Peyer's patch (tissue), 4 donors: Measurements from ENCODE around the gene CLSTN1. TPM values are rescaled to one million over a fixed set of nuclear protein-coding genes. Genes with fewer than 3 reads are reported as not detected.
A peak's percentile ranks its signal among the peaks of the same experiment; 100 is the strongest.

Experiments
- DNase-seq, 3 donors: peaks; one replicate each; pipeline ENCODE4 v3.0.0-alpha.2; 2017 to 2019
- H3K27ac ChIP-seq, 4 donors: fragments of 200-600 bp; sonication (generic); one replicate each; pipeline ENCODE4 v1.5.1; 2016 to 2019
- H3K27me3 ChIP-seq, 2 donors: fragments of 200-600 bp; sonication (generic); one replicate each; pipeline ENCODE4 v1.5.1; 2019
- H3K36me3 ChIP-seq, 3 donors: fragments of 200-600 bp; sonication (generic); one replicate each; pipeline ENCODE4 v1.5.1; 2016 to 2019
- H3K4me1 ChIP-seq, 4 donors: fragments of 200-600 bp; sonication (generic); one replicate each; pipeline ENCODE4 v1.5.1; 2016 to 2019
- H3K4me3 ChIP-seq, 4 donors: fragments of 200-600 bp; sonication (generic); 1 replicate in 3 of 4; 2 replicates in 1 of 4; pipeline ENCODE4 v1.5.1; 2016 to 2019; ENCODE audit warnings: mild to moderate bottlenecking in 1 of 4
- H3K9me3 ChIP-seq, 4 donors: fragments of 200-600 bp; sonication (generic); one replicate each; pipeline ENCODE4 v1.5.1; 2016 to 2019; ENCODE audit warnings: mild to moderate bottlenecking in 1 of 4
- CTCF ChIP-seq, 6 experiments: fragments of 450-650 bp in 4 of 6; fragments of 200-600 bp in 2 of 6; sonication (generic) in 1 of 6; IDR thresholded peaks; one replicate each; pipeline ENCODE4 v1.5.1; 2017 to 2019; ENCODE audit warnings: antibody characterized with exemption in 6 of 6, mild to moderate bottlenecking in 3 of 6, moderate library complexity in 1 of 6
- POLR2A ChIP-seq, 2 donors: fragments of 450-650 bp; IDR thresholded peaks; one replicate each; pipeline ENCODE4 v1.5.1; 2017; ENCODE audit warnings: antibody characterized with exemption in 2 of 2, mild to moderate bottlenecking in 2 of 2, moderate library complexity in 2 of 2
- total RNA-seq, 4 donors: library from RNA; depleted of rRNA; stranded (reverse); fragments of >200 nt; gene quantifications; one replicate each; pipeline ENCODE4 v1.1.0, GENCODE V29; 2016

Gene CLSTN1
- total RNA-seq, 4 donors from 2014 or later = 47.9 to 107 (median 103) TPM

- no peaks in the 10 kb centered on the region for H3K9me3 ChIP-seq
- no peak overlapping the region for H3K27ac ChIP-seq
- no peak for DNase-seq
- no peaks in the 10 kb centered on the region for H3K4me1 ChIP-seq
- no peak overlapping the region for H3K4me3 ChIP-seq
- H3K36me3 ChIP-seq = peaks cover 0 to 13% (median 0%) of the 10 kb centered on the region in 3 donors
- no peak for TF ChIP-seq POLR2A (IDR thresholded peaks at IDR 0.05)
- no peak for TF ChIP-seq CTCF (IDR thresholded peaks at IDR 0.05)
- no peaks in the 10 kb centered on the region for H3K27me3 ChIP-seq
Measured at GRCh38 chr1:9776685-9777084, 47.1 kb downstream of the CLSTN1 start.

GRCh38 chr1:9774712-9775679 is 48.8 kb downstream of the CLSTN1 start:
- H3K27ac ChIP-seq = no peak overlapping the region
- H3K4me3 ChIP-seq = no peak overlapping the region
- H3K36me3 ChIP-seq = peaks cover 0 to 16% (median 0%) of the 10 kb centered on the region in 3 donors
- TF ChIP-seq POLR2A (IDR thresholded peaks at IDR 0.05) (no peak), CTCF (IDR thresholded peaks at IDR 0.05) (no peak)
- H3K4me1 ChIP-seq = peaks cover 0 to under 1% (median 0%) of the 10 kb centered on the region in 4 donors
- no peaks in the 10 kb centered on the region for H3K27me3 ChIP-seq
- no peaks in the 10 kb centered on the region for H3K9me3 ChIP-seq
- DNase-seq = no peak

- Histone ChIP-seq H3K4me1 (peaks cover 0 to 7% (median 0%) of the 10 kb centered on the region in 4 donors), H3K4me3 (no peak overlapping the region), H3K36me3 (peaks cover 0 to 16% (median 0%) of the 10 kb centered on the region in 3 donors), H3K27me3 (no peaks in the 10 kb centered on the region), H3K9me3 (no peaks in the 10 kb centered on the region), H3K27ac (peak overlapping the region in 3 of 4 donors; percentile 15 to 77 (median 37))
- TF ChIP-seq POLR2A (IDR thresholded peaks at IDR 0.05) = no peak
- TF ChIP-seq CTCF (IDR thresholded peaks at IDR 0.05) = no peak
- peak in 2 of 3 donors; percentile 77 to 80 for DNase-seq
Measured at GRCh38 chr1:9770298-9770697, 53.5 kb downstream of the CLSTN1 start.

- peaks cover 0 to 7% (median 0%) of the 10 kb centered on the region in 4 donors for H3K4me1 ChIP-seq
- peak in 1 of 3 donors; percentile 21 for DNase-seq
- peak overlapping the region in 1 of 4 donors; percentile 36 for H3K27ac ChIP-seq
- peaks cover 0 to 16% (median 0%) of the 10 kb centered on the region in 3 donors for H3K36me3 ChIP-seq
- TF ChIP-seq CTCF (IDR thresholded peaks at IDR 0.05) = no peak
- no peak for TF ChIP-seq POLR2A (IDR thresholded peaks at IDR 0.05)
- H3K27me3 ChIP-seq = no peaks in the 10 kb centered on the region
- H3K4me3 ChIP-seq = no peak overlapping the region
- no peaks in the 10 kb centered on the region for H3K9me3 ChIP-seq
Measured at GRCh38 chr1:9768983-9769382, 54.8 kb downstream of the CLSTN1 start.

- peaks cover 0 to 7% (median 0%) of the 10 kb centered on the region in 4 donors for H3K4me1 ChIP-seq
- H3K27ac ChIP-seq = no peak overlapping the region
- TF ChIP-seq CTCF (IDR thresholded peaks at IDR 0.05) = no peak
- TF ChIP-seq POLR2A (IDR thresholded peaks at IDR 0.05) = no peak
- H3K9me3 ChIP-seq = no peaks in the 10 kb centered on the region
- H3K36me3 ChIP-seq = peaks cover 0 to 14% (median 0%) of the 10 kb centered on the region in 3 donors
- no peaks in the 10 kb centered on the region for H3K27me3 ChIP-seq
- H3K4me3 ChIP-seq = no peak overlapping the region
- peak in 2 of 3 donors; percentile 47 to 68 for DNase-seq
Measured at GRCh38 chr1:9767964-9768668, 55.6 kb downstream of the CLSTN1 start.
